Amygdala (tissue), 56 donors: ENCODE measurements around the gene CRYGN.

Experiments used
- DNase-seq, 56 donors: peaks; one replicate each; lab custom pipeline; 2025; lab: John Stamatoyannopoulos, UW

CRYGN gene

GRCh38 chr7:151442776-151443496 is 3.0 kb upstream of the CRYGN start:
- no peak for DNase-seq

GRCh38 chr7:151440799-151441445 is 981 bp upstream of the CRYGN start:
- no peak for DNase-seq

DNA sequence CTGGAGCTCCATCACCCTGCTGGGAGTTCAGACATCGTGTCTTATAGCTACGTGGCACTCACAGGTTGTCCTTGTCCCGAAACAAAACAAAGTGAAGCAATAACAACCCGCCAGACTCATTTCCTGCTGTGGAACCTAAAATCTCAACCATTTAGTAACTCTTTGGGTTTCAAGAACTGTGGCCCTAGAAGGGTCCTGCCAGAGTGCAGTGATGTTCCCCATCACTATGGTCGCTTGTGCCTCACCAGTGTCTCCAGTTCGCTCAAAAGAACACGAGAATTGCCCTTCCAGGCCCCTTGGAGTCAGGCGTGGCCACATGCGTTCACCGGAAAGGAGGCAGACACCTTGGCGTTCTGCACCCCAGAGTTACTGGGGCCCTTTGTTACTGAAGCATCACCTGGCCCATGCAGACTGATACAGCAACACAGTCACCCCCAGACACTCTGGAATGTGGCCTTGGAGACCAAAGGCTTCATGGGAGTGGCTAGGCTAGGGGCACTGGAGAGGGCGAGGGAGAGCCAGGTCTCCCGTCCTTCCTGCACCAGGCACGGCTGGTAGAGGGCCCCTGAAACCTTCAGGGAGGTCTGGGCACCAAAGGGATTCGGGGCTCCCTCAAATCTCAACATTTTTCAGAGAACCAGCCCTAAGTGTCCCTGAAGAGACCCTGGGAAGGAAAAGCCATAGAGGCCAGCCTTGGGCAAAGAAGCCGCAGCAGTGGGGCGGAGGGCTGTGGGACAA is 908 bp downstream of the CRYGN start:
- DNase-seq, result no peak

- no peak for DNase-seq
These were observed 1.9 kb downstream of the CRYGN start for GRCh38 chr7:151437866-151438516.

GRCh38 chr7:151437159-151437553 is 2.8 kb downstream of the CRYGN start:
- DNase-seq, result no peak

GRCh38 chr7:151436446-151437158 is 3.3 kb downstream of the CRYGN start:
- DNase-seq, result no peak

DNA sequence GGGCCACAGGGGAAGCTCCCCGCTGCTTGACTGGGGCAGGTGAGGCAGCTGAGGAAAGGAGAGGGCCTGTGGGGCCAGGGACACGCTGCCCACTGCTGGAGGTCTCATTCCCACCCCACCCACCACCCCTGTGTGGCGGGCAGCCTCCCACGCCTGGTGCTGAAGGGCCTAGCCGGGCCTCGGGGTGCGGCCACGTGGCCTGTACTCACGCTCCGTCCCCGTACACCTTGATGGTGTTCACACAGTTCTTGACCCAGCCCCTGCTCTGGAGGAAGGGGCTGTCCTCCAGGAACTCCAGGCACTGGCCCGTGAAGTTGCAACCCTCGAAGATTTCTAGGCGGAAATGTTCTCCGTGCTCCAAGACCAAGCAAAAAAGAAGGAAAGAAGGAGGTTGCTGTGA is 4.0 kb downstream of the CRYGN start:
- DNase-seq, result no peak

DNA sequence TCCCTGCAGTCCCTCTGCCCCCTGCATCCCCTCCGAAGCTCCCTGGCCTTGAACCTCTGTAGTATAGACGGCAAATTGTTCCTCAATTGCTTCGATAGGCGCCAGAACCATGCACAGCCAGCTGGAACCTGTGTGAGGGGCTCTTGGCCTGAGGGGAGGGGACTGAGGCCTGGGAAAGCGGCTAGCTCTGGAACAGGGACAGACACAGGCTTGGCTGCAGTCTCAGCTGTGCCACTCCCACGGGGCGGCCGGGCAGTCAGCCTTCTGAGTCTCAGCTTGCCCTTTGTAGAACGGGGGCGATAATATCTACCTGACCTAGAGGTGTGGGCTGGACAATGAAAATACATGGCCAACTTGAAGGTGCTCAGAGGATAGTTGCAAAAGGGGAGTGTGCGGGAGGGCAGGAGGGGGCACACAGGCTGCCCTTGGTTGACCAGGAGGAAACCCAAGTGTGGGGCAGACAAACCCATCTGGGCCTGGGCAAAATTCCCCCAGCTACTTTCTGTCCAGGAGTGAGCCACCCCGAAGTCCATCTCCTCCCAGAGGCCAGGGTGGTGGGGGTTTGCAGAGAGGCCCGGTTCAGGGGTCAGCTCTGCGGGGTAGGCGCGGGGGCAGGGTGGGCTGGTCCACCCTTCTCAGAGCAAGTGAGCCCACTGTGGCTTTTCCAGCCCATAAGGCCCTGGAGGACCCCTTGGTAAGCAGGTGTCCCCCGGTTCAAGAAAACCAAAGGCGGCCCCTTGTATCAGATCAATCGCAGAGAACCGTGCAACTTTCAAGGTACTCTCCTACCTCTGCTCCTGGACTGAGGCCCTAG is 4.6 kb downstream of the CRYGN start:
- peak in 16 of 56 donors; percentile 11 to 64 (median 30) for DNase-seq

DNA sequence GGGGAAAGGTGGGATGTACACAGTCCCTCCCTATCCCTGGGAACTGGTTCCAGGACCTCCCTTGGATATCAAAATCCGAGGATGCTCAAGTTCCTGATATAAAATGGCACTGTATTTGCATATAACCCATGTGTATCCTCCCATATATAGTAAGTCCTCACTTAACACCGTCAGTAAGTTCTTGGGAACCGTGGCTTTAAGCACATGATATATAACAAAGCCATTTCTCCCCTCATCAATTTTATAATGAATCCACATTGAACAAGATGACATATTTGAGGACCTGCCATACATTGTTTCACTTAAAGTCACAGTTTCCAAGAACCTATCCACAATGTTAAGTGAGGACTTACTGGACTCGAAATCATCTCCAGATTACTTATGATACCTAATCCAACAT is 5.4 kb downstream of the CRYGN start:
- DNase-seq, result no peak

- DNase-seq, result no peak
These were observed 6.1 kb downstream of the CRYGN start for GRCh38 chr7:151433721-151434400.

DNA sequence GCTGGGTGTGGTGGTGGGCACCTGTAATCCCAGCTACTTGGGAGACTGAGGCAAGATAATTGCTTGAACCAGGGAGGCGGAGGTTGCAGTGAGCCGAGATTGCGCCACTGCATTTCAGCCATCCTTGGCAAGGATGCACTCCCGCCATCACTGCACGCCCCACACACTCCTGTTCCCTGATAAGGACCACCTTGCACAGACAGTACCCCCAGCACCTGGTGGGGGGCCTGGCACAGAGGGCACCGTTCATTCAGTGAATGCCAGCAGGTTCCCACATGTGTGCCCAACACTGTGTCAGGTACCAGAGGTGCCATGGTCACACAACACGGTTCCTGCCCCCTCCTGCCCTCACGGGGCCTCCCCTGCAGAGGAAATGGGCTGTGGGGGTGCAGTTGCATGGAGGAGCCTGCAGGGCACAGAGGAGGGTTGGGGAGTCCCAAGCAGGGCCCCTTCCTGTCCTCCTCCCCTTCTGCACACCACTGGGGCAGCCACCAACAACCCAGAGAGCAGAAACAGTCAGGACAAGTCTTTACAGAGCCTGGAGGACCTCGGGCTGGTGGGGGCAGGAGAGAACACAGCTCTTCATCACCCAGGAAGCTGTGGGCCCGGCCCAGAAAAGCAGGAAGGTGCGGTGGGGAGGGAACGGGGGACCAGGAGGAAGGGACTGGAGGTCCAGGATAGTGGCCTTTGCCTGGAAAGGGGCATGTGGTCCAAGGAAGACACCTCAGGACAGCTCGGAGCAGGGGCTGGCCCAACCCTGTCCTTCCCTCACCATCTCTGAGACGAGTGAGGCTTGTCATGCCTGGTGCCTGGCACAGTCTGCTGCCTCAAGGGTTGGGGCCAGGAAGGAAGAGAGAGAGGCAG is 7.1 kb downstream of the CRYGN start:
- DNase-seq, result no peak

- no peak for DNase-seq
These were observed 8.1 kb downstream of the CRYGN start for GRCh38 chr7:151431768-151432311.

DNA sequence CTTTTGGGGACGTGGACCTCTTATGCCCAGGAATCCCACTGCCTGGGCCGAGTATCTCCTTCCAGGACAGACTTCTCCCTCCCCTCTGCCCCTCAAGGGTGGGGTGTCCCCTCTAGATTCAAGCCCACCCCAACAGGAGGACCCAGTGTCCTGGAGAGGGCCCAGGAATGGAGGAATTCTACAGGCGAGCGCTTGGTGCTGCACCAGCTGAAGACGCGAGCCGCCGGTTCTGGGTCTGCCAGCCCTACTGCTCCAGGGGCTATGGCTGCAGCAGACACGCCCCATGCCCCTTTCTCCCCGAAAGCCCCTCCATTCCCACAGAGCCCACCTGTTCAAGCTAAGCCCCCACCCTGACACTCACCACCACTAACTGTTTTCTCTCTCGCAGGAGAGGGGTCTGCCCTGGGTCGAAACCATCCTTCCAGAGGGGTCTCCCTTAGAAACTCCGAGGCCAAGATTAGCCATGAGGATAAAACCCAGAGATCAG is 8.6 kb downstream of the CRYGN start:
- no peak for DNase-seq

DNA sequence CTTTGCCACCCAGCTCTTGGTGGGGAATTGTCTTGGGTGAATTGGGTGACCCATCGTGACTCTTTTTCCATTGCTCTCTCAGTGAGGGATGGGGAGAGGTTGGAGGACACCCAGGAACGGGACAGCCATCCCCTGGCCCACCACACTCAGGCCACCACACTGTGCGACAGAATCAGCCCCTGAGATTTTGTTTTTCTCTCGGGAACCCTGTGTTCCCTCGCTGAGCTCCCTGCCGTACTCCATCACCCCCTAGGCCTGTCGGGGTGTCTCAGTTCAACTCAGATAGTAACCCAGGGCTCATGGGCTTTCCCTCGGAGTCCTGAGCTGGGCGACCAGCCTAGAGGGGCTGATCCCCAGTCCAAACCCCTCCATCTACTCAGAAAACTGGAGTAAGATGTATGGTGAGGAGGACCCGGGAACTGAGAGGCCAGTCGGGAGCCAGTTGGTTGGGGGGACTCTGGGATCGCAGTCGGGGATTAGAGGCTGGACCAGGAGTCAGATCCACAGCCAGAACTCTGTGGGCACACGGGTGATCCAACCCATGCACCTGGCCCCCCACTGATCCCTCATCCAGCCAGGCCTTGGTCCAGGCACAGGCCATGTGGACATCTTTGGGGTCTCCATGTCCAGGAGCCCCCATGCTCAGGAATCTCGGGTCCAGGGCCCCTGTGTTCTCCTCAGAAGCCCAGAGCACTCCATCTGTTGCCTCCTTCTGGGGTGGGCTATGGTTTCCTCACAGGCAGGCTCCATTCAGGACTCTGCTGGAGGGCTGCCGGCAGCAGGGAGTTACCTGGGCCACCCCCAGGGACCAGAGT is 9.3 kb downstream of the CRYGN start:
- DNase-seq, result no peak

DNA sequence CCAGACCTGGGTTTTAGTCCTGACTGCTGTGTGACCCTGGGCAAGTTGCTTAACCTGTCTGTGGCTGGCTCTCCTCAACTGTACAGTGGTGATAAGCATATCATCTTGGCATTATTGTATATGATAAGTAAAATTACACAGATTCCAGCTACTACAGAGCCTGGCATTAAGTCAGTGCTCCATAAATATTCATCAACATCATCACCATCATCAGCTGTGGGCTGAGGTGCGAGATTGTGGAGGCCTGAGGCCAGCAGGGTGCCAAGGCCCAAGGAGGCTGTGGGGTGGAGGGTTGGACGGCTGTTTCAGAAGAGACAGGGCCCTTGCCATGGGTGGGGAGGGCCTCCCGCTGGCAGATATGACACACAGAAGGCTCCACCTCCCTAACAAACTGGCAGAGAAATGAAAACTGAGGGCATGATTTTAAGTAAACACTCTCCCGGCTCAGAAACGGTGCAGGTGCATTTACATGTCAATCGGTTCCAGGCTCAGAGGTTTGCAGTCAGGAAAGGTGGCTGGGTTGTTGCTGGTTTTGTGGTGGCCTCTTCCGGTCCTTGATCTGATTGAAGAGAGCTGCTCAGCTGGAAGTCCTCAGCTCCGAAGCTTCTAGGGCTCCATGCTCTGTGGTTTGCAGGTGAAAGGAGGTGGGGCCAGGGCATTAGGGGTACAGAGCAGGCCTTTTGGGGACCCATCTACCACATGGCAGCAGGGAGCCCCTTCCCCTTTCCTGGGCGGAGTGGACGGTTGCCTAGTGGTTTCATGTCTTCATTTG is 10.2 kb downstream of the CRYGN start:
- peak in 2 of 56 donors; percentile 8 to 12 for DNase-seq

DNA sequence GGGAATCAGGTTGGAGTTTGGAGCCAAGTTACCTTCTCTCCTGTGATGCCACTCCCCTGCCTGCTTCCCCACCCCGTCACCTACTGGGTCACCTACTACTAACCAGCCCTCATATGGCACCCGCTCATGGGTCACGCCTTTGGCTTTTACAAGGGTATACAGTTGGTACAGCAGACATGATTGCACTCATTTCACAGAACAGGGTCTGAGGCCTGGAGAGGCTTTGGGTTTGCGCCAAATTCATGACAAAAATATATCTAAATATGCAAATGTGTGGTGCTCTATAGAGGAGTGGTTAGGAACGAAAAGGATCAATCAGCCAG is 10.7 kb downstream of the CRYGN start:
- no peak for DNase-seq
